Stimulated activated CD8-positive, alpha-beta memory T cell treated with anti-CD3 and anti-CD28 coated beads, Interleukin-12 subunit alpha, Interleukin-12 subunit beta, amount 100 ng/mL, for 4 hours (primary cell): ENCODE results near the gene ELAVL2.
"Not testable (repeated sequence)": the region's sequence is repeated elsewhere in the genome, so short reads cannot be mapped to it uniquely, and the experiment has no call there.

ENCODE experiments used
- DNase-seq: peaks from one replicate; pipeline ENCODE4 v3.0.0-alpha.2; 2020; ENCODE audit warnings: low read depth

ELAVL2 gene

DNA sequence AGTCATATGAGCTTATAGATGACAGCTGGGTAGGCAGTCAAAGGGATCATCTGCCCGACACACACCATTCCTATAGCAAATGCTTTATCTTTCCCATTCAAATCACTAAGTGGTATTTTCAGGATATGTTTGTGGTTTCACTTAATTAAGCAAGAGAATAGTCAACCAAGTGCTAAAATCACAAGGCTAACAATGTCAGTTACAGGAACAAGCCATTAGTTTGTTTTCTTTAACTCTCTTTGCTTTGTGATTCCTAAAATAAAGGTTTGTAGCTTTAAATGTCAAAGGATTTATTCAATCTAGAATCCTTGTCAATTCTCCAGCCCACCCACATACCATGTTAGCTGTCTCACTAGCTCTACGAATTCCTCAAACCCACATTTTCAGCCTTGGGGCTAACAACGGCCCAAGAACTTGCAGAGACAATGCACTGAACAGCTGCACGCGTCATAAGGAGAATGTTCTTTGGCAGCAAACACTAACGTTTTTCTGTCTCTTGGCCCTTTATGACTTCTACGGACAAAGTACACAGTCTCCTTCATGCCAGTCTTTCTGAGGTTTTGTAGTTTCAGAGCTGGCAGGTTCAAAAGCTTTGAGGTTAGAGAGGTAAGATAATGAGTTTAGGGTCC lies 56.6 kb downstream of the ELAVL2 start:
- DNase-seq: no peak

GRCh38 chr9:23768861-23769260 lies 57.2 kb downstream of the ELAVL2 start:
- DNase-seq: no peak

DNA sequence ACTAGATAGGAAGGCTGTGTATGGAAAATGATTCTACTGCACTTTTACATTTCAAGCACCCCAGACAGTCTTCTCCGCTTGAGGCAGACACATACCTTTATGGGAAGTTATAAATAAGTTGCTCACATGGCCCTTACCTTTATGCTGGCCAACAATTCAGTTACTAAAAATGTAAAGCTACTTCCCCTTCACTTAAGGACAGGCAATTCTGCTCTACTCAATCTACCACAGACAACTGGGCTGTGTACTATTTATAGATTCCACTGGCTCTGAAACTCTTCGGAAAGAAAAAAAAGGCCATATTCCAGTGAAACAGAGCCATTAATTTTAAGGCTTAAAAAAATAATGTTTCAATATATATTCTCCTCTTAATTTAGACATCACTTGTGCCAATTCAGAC lies 59.4 kb downstream of the ELAVL2 start:
- no peak for DNase-seq

DNA sequence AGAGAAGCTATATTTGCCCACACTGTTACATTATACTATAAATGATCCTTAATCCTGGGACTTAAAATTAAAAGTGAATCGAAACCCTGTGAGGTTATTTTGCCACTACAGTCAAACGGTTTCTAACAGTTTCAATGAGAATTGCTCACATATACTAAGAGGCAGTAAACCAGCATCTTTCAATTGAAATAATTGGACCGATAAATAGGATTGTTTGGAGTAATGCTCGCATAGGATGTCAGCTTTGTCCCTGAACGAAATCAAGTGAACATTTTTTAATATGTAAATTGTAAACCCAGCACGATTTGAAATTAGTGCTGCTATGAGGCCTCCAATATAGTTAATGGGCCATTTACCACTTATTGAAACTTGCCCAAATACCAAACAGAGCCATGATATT lies 60.5 kb downstream of the ELAVL2 start:
- DNase-seq: no peak

DNA sequence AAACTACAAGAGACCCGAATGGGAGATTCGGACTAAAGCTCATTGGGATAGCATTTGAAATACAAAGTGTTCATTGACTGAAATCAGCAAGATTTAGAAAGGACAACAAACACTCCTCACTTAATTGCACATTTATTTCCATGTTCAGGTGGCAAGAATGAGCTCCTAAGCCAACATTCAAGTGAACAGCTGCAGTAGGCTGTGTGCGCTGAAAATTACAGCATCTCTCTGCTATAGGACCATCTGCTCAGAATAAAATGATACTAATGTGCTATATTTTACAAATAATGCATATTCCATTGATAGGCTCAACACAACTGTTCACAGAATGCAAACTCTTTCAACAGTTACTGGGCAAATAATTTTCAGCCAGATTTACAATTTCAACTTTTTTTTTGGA lies 61.8 kb downstream of the ELAVL2 start:
- no peak for DNase-seq

DNA sequence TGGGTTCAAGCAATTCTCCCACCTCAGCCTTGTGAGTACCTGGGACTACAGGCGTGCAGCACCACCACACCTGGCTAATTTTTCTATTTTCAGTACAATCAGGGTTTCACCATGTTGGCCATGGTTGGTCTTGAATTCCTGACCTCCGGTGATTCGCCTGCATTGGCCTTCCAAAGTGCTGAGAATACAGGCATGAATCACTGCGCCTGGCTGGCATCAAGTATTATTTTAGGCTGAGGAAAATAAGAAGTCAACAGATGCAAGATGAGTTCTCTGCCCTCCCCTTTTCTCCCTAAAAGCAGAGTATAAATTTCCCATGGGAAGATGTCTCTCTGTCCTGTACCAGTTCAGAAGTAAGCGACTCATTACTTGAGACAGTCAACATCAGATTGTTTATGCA lies 71.5 kb downstream of the ELAVL2 start:
- no peak for DNase-seq

- DNase-seq: no peak
Measured at GRCh38 chr9:23752859-23753258, 73.2 kb downstream of the ELAVL2 start.

- DNase-seq: no peak
Measured at GRCh38 chr9:23751633-23752032, 74.4 kb downstream of the ELAVL2 start.

GRCh38 chr9:23750808-23751207 lies 75.2 kb downstream of the ELAVL2 start:
- no peak for DNase-seq

DNA sequence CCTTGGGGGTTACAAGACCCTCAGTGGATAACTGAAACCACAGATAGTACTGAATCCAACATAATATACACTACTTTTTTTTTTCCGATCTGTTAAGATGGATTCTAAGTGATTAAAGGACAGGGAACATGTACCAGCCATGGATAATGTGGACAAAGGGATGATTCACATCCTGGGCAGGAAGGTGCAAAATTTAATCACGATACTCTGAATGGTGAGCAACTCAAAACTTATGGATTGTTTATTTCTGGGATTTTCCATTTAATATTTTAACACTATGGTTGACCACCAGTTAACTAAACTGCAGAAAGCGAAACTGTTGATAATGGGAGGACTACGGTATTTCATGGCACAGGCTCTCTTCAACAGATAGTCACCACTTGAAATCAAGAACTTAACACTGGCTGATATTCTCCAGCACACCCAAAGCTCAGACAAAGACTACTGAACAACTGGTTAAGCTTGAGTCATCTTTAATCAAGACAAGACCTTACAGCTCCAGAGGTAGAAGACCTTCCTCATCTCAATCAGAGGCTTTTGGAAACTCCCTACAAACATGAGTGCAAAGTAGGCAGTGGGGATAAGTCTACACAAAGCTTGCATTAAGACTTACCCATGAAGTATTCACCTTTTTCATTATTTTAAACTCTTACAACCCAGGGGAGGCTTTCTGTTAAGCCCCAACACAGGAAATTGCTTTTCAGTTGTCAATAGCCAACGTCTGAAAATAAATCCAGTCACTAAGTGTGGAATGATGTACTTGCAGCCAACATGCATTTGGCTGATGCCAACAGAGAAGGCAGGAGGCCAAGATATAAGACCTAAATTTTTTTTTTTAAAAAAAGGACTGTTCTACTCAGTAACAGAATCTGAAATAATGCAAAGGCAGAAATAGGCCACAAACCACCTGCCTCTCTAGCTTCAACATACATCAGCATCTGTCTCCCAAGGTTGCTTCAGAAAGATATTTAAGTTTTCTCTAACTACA lies 78.7 kb downstream of the ELAVL2 start:
- DNase-seq: no peak

- DNase-seq: no peak
Measured at GRCh38 chr9:23746317-23746716, 79.7 kb downstream of the ELAVL2 start.

GRCh38 chr9:23743036-23743435 lies 83.0 kb downstream of the ELAVL2 start:
- DNase-seq: no peak

DNA sequence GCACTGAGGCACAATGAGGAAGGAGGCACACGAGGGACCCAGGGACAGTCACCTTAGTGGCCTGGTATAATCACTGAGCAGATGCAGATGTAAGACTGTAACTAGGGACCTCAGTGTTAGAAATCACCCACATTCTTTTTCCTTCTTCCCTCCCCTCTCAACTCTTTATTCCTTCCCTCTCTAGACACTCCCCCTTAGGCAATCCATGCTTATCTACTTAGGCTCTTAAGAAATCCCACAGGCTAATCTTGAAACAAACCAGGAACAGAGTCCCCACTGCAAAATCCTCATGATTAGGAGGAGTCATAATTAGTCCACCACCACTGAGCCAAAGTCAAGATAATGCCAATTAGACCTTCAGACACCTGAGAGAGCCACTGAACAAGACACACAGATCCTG lies 84.7 kb downstream of the ELAVL2 start:
- no peak for DNase-seq

DNA sequence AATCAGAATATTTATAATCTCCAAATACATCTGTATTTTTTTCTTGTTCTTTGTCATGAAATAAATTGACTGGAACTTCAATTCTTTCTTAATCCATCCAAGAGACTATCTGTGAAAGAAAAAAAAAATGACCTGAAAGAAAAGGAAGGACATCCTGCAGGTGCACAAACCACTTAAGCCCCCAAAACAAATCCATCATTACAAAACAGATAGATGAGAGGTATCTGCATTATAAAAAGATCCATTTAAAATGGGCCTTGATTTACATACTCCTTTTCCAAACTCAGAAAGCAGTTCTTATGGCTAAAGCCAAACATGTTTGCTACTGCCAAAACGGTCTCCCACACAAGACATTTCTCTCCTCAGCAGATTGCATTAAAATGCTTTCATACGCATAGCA lies 85.5 kb downstream of the ELAVL2 start:
- DNase-seq: no peak

GRCh38 chr9:23739753-23740152 lies 86.3 kb downstream of the ELAVL2 start:
- DNase-seq: no peak

GRCh38 chr9:23736293-23736692 lies 89.7 kb downstream of the ELAVL2 start:
- DNase-seq: no peak

GRCh38 chr9:23733495-23734078 lies 92.5 kb downstream of the ELAVL2 start:
- DNase-seq: no peak

DNA sequence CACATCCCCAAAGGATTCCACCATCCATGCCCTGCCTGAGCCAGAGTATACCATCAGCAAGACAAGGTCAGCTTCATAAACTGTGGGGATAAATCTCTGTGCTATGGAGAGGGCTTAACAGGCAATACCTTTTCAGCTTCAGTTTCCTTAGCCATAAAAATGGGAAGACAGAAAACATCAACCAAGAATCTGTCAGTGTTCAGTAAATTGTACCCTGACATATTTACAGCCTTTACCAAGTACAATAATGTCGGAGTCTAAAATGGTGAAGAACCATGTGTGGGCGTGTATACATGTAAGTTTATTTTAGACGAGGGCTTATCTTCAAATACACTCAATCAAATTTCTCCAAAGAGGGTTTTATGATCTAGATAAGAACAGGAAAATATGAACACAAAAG lies 94.7 kb downstream of the ELAVL2 start:
- DNase-seq: no peak

DNA sequence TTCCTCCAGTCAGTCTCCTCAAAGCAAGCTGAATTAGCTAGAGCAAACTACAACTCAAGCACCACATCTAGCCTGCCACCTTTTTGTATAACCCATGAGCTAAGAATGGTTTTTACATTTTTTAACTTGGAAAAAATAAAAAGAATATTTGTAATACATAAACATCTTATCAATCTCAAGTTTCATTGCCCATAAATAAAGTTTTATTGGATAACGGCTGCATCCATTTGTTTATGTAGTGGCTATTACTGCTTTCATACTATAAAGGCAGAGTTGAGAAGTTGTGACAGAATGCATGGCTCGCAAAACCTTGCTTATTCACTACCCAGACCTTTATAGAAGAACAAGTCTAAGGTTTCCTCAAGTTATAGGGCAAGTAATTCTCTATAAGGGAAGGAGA lies 95.7 kb downstream of the ELAVL2 start:
- DNase-seq: no peak

DNA sequence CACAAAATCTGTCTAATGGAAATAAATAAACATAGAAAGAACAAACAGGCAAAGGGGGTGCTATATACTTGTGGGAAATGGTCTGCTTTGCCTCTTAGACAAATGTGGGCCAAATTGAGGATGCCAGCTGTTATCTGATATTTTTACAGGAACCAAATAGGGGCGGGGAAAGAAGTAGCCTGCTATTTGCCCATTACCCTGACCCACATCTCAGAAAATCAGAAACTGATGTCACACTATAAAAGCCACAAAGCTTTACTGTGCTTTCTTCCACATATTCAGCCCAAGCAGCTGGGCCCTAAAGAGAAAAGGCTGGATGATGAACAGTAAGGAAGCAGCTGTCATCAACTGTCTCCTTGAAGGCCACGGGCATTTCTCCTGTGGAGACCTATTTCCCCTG lies 97.3 kb downstream of the ELAVL2 start:
- DNase-seq: no peak

GRCh38 chr9:23725279-23725946 lies 100.6 kb downstream of the ELAVL2 start:
- DNase-seq: no peak

GRCh38 chr9:23723672-23724071 lies 102.4 kb downstream of the ELAVL2 start:
- DNase-seq: no peak

DNA sequence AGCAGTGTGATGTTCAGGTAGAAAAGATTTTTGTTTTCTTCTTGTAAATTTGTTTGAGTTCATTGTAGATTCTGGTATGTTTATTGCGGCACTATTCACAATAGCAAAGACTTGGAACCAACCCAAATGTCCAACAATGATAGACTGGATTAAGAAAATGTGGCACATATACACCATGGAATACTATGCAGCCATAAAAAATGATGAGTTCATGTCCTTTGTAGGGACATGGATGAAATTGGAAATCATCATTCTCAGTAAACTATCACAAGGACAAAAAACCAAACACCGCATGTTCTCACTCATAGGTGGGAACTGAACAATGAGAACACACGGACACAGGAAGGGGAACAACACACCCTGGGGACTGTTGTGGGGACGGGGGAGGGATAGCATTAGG lies 103.0 kb downstream of the ELAVL2 start:
- not testable (repeated sequence) for DNase-seq
